GM19193 (cell line): Measurements from ENCODE around the gene BBS1.

Experiments used
- POLR2A ChIP-seq: IDR thresholded peaks from 4 replicates; pipeline ENCODE4 v1.6.1; 2011; ENCODE audit not compliant: insufficient read depth, insufficient read length; ENCODE audit errors: extremely low read depth

The BBS1 gene

DNA sequence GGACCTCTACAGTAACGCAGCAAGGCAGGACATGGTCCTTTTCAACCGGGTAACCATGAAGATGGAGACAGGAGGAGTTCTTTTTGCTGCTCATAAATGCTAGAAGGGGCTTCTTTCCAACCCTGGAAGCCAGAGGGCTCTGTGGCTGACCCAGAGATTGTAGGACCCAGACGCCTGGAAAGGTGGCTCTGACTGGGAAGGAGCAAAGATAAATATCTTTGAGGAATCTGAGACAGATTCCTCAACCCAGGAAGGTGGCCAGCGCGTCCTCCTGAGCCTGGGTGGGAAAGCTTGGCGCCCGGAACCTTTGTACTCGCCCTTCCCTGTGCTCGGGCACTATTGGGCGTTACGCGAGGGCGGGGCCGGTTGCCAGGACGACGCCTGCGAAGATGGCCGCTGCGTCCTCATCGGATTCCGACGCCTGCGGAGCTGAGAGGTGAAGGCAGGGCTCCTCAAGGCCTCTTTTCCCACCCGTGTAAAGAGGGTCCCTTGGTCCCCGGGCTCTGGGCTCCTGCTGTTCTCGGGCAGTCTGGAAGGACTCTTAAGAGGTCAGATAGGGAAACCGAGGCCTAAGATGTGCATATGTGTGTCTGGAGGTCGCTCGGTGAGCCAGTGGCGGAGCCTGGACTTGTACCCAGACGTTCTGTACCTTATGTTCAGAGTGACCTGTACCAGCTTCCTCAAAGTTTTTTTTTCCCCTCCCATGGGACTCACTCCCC is at the start of gene BBS1:
Gene BBS1, plus strand, starts transcription at position 365 of the 719 bp plus-strand sequence. Its CDS starts 25 bp downstream, at position 390.
- TF ChIP-seq POLR2A: peak; percentile 67

DNA sequence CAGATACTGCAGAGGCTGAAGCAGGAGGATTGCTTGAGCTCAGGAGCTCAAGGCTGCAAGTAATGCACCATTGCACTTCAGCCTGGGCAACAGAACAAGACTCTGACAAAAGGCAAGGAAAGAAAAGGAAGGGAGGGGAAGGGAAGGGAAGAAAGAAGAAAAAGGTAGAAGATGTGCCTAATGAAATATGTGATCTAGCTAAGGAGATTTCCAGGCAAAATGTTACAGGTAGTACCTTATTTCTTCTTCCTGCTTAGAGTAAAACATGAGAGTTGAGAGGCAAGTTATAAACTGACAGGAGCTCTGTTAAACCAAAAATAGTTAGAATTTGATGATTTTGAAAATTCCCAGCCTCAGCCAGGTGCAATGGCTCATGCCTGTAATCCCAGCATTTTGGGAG is 48.4 kb upstream of the BBS1 start:
- no peak for TF ChIP-seq POLR2A

DNA sequence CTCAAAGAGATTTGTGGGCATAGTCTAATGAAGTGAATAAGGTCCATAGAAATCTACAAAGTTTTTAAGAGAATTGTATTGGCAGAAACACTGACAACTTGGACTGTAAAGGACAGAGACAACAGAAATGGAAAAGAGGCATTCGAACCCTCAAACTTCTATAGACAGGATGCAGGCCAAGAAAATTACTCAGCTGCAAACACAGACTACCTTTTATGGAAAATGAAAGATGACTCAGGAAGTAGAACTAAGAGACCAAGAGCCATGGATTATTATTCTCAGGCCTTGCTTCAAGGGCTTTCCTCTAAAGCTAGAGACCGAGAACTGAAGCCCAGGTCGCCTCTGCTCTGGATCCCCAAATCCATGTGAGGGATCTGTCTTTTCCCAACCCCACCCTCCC is 47.5 kb upstream of the BBS1 start:
- no peak for TF ChIP-seq POLR2A

DNA sequence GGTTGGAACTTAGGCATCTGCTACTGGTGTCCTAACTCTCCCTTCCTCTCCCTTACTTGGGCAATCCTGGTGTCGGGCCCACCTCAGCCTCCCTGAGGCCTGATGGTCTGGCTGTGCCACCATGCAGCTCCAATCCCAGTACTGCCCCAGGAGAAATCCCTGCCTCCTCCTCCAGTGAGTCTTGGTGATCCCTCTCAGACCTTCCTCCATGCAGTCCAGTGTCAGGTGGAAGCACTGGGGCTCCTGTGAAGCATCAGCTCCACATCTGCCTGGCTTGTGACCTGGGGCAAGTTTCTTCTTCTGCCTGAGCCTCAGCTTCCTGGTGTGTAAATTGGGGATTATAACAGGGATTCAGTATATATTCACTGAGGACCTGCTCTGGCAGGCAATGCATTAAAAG is 45.5 kb upstream of the BBS1 start:
- TF ChIP-seq POLR2A: no peak

DNA sequence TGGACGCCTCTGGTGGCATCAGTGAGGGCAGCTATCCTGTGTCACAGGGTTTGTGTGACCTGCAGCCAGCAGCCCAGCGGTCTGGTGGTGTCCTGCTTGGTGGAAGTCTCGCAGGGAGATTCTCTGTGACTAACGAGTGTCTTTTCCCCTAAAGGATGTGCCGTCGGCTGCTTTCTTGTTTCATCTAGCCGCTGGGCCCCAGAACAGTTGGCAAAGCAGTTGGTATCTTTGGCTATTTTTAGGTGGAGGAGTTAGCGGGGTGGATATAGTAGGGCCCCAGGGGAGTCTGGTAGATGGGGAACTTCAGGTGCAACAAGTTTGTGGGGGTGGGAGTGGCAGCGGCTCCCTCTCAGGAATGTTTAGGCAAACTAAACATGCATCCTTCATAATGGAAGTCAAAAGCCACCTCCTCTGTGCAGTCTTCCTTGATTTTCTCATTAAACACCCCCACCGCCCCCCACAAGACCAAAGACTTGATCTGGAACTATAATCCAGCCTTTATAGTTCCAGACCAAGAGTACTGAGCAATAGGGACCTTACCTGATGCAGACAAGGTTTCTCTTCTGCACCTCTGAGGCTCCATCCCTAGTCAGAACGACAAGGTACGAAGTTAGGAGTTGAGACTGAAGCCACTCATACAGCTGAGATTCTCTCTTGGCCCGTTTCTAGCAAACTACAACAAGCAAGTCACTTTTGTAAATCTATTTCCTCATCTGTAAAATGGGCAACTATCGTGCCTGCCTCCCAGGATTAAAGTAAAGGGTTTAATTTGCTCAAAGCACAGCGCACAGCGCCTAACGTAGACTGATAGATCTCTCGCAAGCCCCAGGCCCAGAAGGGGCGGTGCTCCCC is 44.8 kb upstream of the BBS1 start:
- no peak for TF ChIP-seq POLR2A

DNA sequence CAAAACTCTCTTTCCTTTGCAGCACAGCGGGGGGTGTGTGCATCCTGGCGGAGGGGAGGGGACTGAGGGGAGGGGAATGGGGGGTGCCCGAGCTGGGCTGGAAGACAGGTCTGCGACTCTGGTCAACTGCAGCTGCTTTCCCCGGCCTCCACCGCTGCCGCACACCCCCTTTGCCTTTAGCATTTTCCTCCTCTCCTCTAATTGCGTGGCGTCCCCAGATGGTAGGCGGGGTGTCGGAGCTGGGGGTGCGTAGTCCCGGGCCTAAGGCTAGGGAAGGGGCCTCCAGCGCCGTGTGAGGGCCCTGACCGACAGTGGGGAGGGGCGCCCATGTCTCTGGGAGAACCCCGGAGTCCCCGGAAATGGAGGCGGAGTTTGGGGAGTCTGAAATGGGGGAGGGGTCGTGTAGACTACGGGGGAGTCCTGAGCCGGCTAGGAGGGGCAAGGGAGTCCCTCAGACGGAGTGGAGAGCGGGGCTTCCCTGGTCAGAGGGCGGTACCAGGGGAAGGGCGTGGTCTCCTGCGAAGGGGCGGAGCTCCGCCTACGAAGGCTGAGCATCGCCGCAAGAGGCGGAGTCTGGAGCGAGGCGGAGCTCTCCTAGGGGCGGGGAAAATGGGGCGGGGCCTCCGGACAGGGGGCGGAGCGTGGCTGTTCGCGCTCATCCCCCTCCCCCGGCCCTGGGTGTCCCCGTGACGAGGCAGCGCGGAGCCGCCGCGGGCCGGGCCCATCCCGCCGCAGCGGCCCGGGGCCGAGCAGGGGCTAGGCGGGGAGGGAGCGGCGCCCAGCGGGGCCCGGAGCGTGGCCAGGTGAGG is 44.0 kb upstream of the BBS1 start, which contains the start of gene PELI3:
Gene PELI3, plus strand, starts transcription at position 681 of the 809 bp plus-strand sequence. CDS start 1,224 bp downstream, outside the sequence.
- TF ChIP-seq POLR2A: no peak

DNA sequence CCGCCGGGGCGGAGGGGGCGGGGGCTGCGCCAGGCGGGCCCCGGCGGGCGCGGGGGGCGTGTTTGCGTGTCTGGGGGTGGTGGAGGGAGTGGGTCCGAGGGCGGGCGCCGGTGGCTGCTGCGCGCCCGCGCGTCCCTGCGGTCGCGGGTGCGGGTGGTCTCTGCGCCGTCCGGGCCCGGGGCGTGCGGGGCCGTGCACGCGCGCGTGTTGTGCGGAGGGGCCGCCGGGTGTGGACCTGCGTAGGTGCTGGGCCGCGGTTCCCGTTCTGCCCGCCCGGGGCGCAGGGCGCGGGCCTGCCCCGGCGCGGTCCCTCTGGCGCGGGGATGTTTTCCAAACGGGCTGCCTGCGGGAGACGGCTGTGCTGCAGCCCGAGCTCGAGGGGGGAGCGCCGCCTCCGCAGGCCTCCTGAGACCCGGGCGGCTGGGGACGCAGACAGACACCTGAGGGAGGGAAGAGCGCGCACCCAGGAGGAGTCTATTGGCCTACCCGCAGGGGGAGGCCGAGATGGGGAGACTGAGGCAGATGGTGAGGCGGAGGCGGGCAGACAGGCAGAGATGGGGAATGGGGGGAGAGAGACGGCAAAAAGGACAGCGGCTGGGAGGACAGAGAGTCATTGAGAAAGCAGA is 43.3 kb upstream of the BBS1 start:
- no peak for TF ChIP-seq POLR2A

DNA sequence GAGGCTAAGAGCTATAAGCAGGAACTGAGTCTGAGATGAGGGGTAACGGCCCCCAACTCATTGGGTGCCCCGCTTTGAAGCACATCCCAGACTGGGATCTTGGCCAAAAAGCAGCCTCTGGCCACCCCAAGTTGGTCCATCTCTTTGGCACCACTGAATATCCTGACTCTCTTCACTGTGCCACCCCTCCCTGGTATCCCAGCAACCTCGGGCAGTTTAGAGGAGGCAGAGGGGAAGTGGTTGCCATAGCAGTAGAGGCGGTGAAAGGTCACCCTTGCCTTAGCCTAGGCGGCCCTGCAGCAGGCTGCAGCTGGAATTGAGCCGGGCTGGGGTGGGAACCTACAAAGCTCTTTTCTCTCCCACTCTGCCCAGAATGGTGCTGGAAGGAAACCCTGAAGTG is 42.7 kb upstream of the BBS1 start:
- TF ChIP-seq POLR2A: no peak

DNA sequence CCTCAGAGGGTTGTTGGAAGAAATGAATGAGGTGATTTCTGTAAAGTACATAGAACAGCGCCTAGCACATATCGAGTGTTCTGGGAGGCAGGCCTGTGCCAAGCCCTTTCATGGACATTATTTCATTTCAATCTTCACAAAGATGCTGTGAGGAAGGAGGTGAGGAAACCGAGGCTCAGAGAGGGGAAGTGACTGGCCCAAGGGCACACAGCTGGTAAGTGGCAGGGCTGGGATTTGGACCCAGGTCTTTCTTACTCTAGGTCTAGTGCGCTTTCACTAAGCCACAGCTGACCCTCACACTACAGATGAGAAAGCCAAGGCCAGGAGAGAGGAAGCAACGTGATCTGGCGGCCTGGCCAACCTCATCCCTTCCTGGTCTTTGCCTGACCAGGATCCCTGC is 41.7 kb upstream of the BBS1 start:
- no peak for TF ChIP-seq POLR2A

DNA sequence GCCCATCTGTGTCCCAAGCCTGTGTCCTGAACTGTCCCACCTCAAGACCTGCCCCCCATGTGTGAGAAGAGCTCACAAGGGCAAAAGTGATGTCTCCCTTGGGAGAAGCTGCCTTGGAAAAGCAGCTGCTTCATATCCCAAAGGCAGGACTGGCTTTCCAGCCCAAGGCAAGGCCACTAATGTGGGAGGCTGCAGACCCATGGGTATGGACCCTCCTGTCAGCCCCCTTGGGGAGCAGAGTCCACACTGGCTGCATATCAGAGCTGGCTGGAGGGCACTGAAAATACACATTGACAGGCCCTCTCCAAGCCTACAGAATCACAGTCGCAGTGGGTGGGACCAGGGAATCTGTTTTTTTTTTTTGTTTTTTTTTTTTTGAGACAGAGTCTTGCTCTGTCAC is 41.0 kb upstream of the BBS1 start:
- TF ChIP-seq POLR2A: no peak

DNA sequence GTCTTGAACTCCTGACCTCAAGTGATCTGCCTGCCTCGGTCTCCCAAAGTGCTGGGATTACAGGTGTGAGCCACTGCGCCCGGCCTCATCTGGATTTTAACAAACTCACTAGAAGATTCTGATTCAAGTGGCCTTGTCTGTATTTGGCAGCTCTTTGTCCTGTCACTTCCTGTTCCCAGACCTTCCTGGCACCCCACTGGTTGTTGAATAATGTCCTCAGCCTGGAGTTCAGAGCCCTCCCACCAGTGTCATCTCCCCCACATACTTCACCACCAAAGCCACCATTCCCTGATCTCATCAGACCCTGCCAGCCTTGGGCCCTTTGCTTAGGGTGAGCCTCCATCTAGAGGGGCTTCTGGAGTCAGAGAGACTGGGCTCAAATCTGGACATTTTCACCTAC is 40.4 kb upstream of the BBS1 start:
- no peak for TF ChIP-seq POLR2A

DNA sequence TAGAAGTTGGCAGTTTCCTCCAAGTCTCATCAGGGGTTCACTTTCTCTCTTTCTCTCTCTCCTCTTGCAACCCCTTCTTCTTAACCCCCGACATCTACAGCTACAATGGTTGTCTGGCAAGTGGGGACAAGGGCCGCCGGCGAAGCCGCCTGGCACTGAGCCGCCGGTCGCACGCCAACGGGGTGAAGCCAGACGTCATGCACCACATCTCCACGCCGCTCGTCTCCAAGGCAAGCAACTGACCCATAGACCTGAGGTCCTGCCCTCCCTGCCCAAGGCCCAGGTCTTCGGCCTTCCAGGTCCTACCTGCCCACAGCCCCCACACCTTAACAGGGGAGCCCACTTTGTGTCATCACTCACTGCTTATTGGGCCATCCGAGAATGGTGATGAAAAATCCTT is 39.3 kb upstream of the BBS1 start:
- TF ChIP-seq POLR2A: no peak

DNA sequence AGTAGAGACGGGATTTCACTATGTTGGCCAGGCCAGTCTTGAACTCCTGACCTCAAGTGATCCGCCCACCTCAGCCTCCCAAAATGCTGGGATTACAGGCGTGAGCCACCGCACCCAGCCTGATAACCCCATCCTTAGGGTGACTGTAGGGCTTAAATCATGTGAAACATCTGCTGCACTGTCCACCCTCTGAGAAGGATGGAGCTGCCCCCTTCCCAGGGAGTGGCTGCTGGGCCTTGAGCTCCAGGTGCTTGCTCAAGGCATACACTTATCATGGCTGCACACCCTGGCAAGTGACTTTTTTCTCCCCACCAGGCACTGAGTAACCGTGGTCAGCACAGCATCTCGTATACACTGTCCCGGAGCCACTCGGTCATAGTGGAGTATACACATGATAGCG is 38.4 kb upstream of the BBS1 start:
- no peak for TF ChIP-seq POLR2A

DNA sequence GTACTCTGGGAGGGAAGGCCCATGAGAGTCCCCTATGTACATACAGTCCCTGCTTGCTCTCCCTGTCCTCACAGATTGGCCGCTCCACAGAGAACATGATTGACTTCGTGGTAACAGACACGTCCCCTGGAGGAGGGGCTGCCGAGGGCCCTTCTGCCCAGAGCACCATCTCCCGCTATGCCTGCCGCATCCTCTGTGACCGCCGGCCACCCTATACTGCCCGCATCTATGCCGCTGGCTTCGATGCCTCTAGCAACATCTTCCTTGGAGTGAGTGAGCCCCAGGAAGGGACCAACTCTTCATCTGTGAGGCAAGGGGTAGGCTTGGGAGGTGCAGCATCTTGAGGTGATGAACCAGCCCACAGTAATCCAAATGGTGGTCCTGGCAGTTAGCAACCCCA is 37.3 kb upstream of the BBS1 start:
- no peak for TF ChIP-seq POLR2A

DNA sequence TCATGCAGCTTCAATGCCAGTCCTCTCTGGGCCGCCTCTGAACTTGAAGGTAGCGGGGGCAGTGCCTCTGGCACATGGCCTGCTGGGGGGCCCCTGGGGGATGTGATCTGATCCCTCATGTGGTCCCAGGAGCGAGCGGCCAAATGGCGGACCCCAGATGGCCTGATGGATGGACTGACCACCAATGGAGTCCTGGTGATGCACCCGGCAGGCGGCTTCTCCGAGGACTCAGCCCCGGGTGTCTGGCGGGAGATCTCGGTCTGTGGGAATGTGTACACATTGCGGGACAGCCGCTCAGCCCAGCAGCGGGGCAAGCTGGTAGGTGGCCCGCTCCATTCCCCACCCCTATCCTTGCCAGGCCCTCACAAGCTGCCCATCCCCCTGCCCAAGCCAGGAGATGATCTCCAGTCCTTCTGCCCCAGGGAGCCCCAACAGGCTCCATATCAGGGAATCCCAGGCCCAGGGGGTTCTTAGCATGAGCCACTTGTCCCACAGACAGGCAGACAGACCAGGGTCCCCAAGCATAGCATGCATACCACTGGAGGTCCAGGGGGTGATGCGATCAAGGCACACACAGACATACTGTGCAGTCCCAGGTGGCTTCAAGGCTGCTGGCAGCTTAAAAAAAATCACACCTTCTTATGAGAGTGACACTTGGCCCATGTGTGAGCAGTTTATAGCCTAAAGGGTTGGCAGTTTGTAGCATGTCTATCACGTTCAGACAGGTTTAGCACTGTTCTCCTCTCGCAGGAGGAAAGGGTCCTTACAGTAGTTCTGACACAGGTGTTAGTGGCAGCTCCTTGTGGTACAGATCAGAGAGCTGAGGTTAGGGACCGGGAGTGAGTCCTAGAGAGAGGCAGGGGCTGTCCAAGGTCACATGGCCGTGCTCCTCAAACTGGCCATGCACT is 36.6 kb upstream of the BBS1 start:
- no peak for TF ChIP-seq POLR2A
